MCF 10A (cell line): ENCODE measurements around the gene DNAJC22. TPM values are rescaled to one million over a fixed set of nuclear protein-coding genes. Genes with fewer than 3 reads are reported as not detected.
A peak's percentile ranks its signal among the peaks of the same experiment; 100 is the strongest.
"Not testable (repeated sequence)": the region's sequence is repeated elsewhere in the genome, so short reads cannot be mapped to it uniquely, and the experiment has no call there.

Source experiments
- BruUV-seq: library from RNA; stranded (reverse); fragments of 400-500 nt; replicated peaks from 2 replicates; lab custom pipeline; 2021; lab: Mats Ljungman, UMichigan
- CTCF ChIA-PET: fragments of 300-600 bp; sonication (Branson Sonifier 250); formaldehyde crosslinking; extraction: SDS; loops from one replicate; lab custom pipeline; 2021; ENCODE audit warnings: antibody characterized with exemption, inconsistent platforms; lab: Yijun Ruan, JAX
- POLR2A ChIA-PET: fragments of 300-600, 350-650 bp; sonication (Branson Sonifier 250); formaldehyde crosslinking; extraction: SDS; loops from one replicate; lab custom pipeline; 2020; ENCODE audit warnings: antibody characterized with exemption, inconsistent platforms; lab: Yijun Ruan, JAX
- DNase-seq: peaks from one replicate; pipeline ENCODE4 v3.0.0-alpha.2; 2018; ENCODE audit not compliant: unreplicated experiment
- H3K27ac Mint-ChIP-seq: one replicate; pipeline ENCODE4 v1.8.0; 2022; ENCODE audit warnings: mild to moderate bottlenecking, low read depth, mixed read lengths; ENCODE audit not compliant: unreplicated experiment
- H3K27me3 Mint-ChIP-seq: one replicate; pipeline ENCODE4 v1.8.0; 2022; ENCODE audit warnings: mixed read lengths; ENCODE audit not compliant: insufficient read depth, unreplicated experiment
- H3K36me3 Mint-ChIP-seq: one replicate; pipeline ENCODE4 v1.8.0; 2022; ENCODE audit warnings: mild to moderate bottlenecking, moderate library complexity, mixed read lengths; ENCODE audit not compliant: insufficient read depth, unreplicated experiment
- H3K4me1 Mint-ChIP-seq: one replicate; pipeline ENCODE4 v1.8.0; 2022; ENCODE audit warnings: mixed read lengths; ENCODE audit not compliant: insufficient read depth, unreplicated experiment
- H3K4me3 Mint-ChIP-seq: one replicate; pipeline ENCODE4 v1.8.0; 2022; ENCODE audit warnings: mild to moderate bottlenecking, moderate library complexity, mixed read lengths; ENCODE audit not compliant: unreplicated experiment
- H3K9me3 Mint-ChIP-seq: one replicate; pipeline ENCODE4 v1.8.0; 2022; ENCODE audit warnings: mixed read lengths; ENCODE audit not compliant: unreplicated experiment
- intact Hi-C: fragments of 100-400 bp; cut with micrococcal nuclease; formaldehyde crosslinking; loops from 2 replicates; pipeline ENCODE4 v1.14.1; 2022
- total RNA-seq: library from RNA; stranded (reverse); gene quantifications from 2 replicates; pipeline ENCODE4 v1.2.3, GENCODE V29; 2022
- TF ChIP-seq, protein P1 (sequence below): fragments of 200-600 bp; IDR thresholded peaks from one replicate; pipeline ENCODE4 v1.8.0; 2022; ENCODE audit warnings: antibody characterized with exemption, mild to moderate bottlenecking; ENCODE audit not compliant: unreplicated experiment

Gene DNAJC22
- total RNA-seq, 1 experiment from 2014 or later: 0.33 TPM

DNA sequence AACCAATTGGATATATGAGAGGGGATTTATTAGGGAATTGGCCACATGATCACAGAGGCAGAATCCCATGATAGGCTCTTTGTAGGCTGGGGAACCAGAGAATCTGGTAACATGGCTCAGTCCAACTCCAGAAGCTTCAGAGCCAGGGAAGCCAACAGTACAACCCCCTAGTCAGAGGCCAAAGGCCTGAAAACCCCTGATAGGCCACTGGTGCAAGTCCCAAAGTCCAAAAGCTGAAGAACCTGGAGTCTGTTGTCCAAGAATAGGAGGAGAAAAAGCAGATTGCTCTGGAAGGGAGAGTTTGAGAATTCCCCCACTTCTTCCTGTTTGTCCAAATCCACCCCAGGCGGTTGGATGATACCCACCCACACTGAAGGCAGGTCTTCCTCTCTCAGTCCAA, 31.9 kb upstream of the DNAJC22 start:
- BruUV-seq: no TSS peak
- H3K4me1 Mint-ChIP-seq: no peaks in the 10 kb centered on the region
- H3K27ac Mint-ChIP-seq: peak overlapping the region; percentile 87
- no peaks in the 10 kb centered on the region for H3K9me3 Mint-ChIP-seq
- H3K27me3 Mint-ChIP-seq: no peaks in the 10 kb centered on the region
- intact Hi-C loops: no loop called here
- no peak overlapping the region for H3K4me3 Mint-ChIP-seq
- TF ChIP-seq, protein P1, sequence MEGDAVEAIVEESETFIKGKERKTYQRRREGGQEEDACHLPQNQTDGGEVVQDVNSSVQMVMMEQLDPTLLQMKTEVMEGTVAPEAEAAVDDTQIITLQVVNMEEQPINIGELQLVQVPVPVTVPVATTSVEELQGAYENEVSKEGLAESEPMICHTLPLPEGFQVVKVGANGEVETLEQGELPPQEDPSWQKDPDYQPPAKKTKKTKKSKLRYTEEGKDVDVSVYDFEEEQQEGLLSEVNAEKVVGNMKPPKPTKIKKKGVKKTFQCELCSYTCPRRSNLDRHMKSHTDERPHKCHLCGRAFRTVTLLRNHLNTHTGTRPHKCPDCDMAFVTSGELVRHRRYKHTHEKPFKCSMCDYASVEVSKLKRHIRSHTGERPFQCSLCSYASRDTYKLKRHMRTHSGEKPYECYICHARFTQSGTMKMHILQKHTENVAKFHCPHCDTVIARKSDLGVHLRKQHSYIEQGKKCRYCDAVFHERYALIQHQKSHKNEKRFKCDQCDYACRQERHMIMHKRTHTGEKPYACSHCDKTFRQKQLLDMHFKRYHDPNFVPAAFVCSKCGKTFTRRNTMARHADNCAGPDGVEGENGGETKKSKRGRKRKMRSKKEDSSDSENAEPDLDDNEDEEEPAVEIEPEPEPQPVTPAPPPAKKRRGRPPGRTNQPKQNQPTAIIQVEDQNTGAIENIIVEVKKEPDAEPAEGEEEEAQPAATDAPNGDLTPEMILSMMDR: no peak
- CTCF ChIA-PET: interaction anchor here (0.5 to 1.4 kb wide), 6 partner anchors 10 to 149 kb away, joined by 3 to 5 read pairs (median 3); no protein-coding TSS in a partner anchor
- DNase-seq: no peak
- H3K36me3 Mint-ChIP-seq: peaks cover 6% of the 10 kb centered on the region
- POLR2A ChIA-PET: no interaction called here

DNA sequence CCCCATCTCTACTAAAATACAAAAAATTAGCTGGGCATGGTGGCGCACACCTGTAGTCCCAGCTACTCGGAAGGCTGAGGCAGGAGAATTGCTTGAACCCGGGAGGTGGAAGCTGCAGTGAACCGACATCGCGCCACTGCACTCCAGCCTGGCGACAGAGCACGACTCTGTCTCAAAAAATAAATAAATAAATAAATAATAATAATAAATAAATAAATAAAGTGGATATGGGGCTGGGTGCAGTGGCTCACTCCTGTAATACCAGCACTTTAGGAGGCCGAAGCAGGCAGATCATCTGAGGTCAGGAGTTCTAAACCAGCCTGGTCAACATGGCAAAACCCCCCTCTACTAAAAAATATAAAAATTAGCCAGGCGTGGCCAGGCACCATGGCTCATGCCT, 29.6 kb upstream of the DNAJC22 start:
- intact Hi-C loops, H3K4me3 Mint-ChIP-seq, BruUV-seq, POLR2A ChIA-PET, H3K27ac Mint-ChIP-seq, H3K9me3 Mint-ChIP-seq, DNase-seq, H3K4me1 Mint-ChIP-seq, H3K36me3 Mint-ChIP-seq, H3K27me3 Mint-ChIP-seq: not testable (repeated sequence)
- CTCF ChIA-PET: interaction anchor here (0.6 kb wide), 1 partner anchor 197 kb away, joined by 3 read pairs; no protein-coding TSS in a partner anchor

DNA sequence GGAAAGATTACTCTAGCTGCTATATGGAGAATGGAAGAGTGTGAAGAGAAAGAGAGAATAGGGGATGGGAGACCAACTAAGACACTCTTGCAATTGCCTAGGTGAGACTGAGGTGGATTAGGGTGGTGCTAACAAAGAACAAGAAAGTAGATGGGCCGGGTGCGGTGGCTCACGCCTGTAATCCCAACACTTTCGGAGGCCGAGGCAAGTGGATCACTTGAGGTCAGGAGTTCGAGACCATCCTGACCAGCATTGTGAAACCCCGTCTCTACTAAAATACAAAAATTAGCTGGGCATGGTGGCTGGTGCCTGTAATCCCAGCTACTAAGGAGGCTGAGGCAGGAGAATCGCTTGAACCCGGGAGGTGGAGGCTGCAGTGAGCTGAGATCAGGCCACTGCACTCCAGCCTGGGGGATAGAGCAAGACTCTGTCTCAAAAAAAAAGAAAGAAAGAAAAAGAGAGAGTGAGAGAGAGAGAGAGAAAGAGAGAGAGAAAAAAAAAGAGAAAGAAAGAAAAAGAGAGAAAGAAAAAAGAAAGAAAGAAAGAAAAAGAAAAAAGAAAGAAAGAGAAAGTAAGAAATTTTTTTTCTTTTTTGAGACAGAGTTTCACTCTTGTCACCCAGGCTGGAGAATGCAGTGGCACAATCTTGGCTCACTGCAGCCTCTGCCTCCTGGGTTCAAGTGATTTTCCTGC, 26.1 kb upstream of the DNAJC22 start:
- BruUV-seq, H3K27me3 Mint-ChIP-seq, CTCF ChIA-PET, POLR2A ChIA-PET, H3K9me3 Mint-ChIP-seq, H3K27ac Mint-ChIP-seq, DNase-seq, intact Hi-C loops, H3K36me3 Mint-ChIP-seq: not testable (repeated sequence)
- peak overlapping the region; percentile 61 for H3K4me3 Mint-ChIP-seq
- H3K4me1 Mint-ChIP-seq: peaks cover 13% of the 10 kb centered on the region

DNA sequence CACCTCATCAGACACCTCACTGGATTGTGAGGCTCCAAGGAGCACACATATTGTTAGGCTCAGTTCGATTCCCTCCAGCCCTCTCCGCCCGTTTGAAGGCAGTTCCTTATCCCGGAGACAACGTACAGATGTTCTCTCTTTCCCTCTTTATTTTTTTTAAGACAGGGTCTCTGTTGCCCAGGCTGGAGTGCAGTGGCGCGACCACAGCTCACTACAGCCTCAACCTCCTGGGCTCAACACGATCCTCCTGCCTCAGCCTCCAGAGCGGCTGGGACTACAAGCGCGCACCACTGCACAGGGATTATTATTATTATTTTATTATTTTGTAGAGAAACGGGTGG, 24.4 kb upstream of the DNAJC22 start:
- intact Hi-C loops: no loop called here
- ChIA-PET CTCF (interaction anchor here (0.6 to 1.5 kb wide), 9 partner anchors 10 to 192 kb away, joined by 3 to 6 read pairs (median 4); no protein-coding TSS in a partner anchor), POLR2A (interaction anchor here (0.6 to 1.6 kb wide), 10 partner anchors 19 to 419 kb away, joined by 3 to 6 read pairs (median 4); partner anchors contain the start of genes DNAJC22 and TMBIM6)

More for the DNA sequence above, 24.4 kb upstream of the DNAJC22 start:
- Mint-ChIP-seq H3K27ac (no peak overlapping the region), H3K4me1 (peaks cover 13% of the 10 kb centered on the region), H3K27me3 (no peaks in the 10 kb centered on the region), H3K4me3 (peak overlapping the region; percentile 100), H3K9me3 (no peaks in the 10 kb centered on the region), H3K36me3 (peaks cover 5% of the 10 kb centered on the region)
- DNase-seq: no peak
- TF ChIP-seq, protein P1: no peak
- TSS peak; percentile 92 for BruUV-seq
